ENCODE results near the gene SHANK1.
A peak's percentile ranks its signal among the peaks of the same experiment; 100 is the strongest.

The SHANK1 gene

DNA sequence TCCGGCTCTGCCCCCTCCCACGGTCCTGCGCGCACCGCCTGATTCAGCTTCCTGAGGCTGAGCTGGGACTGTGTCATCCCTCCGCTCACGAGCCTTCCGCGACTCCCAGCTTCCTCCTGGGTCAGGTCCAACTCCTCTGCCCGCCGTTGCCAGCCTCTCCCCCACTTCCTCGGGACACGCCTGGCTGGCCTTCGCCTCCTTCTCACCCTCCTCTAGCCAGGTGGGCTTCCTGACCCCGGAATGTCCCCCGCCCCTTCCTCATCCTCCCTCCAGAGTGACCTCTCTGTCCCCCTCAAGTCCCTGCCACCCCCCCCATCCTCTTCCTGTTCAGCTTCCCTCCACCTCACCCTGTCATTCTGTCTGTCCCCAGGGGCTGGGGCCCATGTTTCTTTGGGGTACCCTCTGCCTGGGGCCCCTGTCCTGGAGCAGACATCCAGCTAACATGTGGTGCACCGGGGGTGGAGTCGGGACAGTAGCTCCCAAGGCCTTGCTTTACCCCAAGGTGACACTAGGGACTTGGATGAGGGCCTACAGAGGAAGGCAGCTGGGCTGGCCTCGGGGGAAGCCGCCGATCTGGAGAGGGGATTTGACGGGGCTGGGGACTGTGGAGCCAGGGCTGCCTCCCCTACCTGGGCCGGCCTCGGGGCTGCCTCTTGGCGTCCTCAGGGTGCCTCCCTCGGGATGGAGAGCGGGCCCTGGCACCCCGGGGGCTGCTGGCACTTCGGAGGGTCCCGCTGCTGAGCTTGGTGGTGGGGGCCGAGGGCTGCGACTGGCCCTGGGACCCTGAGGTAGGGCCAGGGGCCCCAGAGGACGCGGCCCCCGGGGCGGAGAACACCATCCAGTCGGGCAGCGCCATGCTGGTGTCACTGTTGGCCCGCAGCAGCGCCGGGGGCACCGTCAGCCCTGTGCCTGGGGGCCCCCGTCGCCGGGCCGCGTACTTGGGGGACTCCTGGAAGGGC is 16.5 kb downstream of the SHANK1 start:
- TF ChIP-seq, protein P1, sequence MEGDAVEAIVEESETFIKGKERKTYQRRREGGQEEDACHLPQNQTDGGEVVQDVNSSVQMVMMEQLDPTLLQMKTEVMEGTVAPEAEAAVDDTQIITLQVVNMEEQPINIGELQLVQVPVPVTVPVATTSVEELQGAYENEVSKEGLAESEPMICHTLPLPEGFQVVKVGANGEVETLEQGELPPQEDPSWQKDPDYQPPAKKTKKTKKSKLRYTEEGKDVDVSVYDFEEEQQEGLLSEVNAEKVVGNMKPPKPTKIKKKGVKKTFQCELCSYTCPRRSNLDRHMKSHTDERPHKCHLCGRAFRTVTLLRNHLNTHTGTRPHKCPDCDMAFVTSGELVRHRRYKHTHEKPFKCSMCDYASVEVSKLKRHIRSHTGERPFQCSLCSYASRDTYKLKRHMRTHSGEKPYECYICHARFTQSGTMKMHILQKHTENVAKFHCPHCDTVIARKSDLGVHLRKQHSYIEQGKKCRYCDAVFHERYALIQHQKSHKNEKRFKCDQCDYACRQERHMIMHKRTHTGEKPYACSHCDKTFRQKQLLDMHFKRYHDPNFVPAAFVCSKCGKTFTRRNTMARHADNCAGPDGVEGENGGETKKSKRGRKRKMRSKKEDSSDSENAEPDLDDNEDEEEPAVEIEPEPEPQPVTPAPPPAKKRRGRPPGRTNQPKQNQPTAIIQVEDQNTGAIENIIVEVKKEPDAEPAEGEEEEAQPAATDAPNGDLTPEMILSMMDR (IDR thresholded peaks at IDR 0.05; ENCODE audit: low read depth, low read length) = peak; percentile 5; the same call in 1 of the 2 replicates
- Histone ChIP-seq H3K4me3 (ENCODE audit: low read depth, low read length) (peak overlapping the region; percentile 40), H3K4me1 (peaks cover 5% of the 10 kb centered on the region; the same call in 1 of the 2 replicates), H3K27me3 (peaks cover 31% of the 10 kb centered on the region), H3K9me3 (no peaks in the 10 kb centered on the region), H3K36me3 (no peaks in the 10 kb centered on the region)
- peak; percentile 58 for DNase-seq

DNA sequence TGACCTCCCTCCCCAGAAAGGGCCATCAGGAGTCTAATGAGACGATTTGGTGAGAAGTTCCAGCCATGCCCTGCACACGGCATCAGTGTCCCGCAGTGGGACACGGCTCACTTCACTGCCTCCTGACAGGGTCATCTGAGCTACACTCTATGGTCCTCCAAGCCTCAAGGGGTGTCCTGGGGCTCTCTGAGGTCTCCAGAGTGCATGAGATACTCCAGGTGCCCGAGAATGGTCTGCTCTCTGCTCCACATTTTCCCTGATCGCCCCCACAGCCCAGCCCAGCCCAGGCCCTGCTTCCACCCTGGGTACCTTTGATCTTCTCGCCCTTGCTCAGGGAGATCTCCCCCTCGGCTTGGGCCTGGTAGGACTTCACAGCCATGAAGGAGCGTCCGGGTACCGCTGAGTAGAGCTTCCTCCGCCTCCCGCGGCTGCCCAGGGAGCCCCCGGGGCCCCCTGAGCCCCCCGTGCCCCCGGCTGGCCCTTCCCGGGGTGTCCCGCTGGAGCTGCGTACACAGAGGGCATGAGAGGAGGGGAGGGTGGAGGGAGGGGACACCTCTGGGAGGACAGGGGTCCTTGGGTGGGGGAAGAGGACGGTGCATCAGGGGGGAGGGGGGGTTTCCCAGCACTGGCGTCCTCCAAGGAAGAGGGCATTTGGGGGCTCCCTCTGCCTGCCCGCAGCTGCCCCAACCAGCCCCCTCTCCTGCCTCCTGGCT is 17.3 kb downstream of the SHANK1 start:
- H3K4me3 ChIP-seq (ENCODE audit: low read depth, low read length) = no peak overlapping the region; the same call in 1 of the 2 replicates
- H3K27me3 ChIP-seq = peaks cover 31% of the 10 kb centered on the region
- peaks cover 5% of the 10 kb centered on the region; the same call in 1 of the 2 replicates for H3K4me1 ChIP-seq
- DNase-seq = no peak
- H3K36me3 ChIP-seq = no peaks in the 10 kb centered on the region
- H3K9me3 ChIP-seq = no peaks in the 10 kb centered on the region
- TF ChIP-seq, protein P1 (IDR thresholded peaks at IDR 0.05; ENCODE audit: low read depth, low read length) = no peak

DNA sequence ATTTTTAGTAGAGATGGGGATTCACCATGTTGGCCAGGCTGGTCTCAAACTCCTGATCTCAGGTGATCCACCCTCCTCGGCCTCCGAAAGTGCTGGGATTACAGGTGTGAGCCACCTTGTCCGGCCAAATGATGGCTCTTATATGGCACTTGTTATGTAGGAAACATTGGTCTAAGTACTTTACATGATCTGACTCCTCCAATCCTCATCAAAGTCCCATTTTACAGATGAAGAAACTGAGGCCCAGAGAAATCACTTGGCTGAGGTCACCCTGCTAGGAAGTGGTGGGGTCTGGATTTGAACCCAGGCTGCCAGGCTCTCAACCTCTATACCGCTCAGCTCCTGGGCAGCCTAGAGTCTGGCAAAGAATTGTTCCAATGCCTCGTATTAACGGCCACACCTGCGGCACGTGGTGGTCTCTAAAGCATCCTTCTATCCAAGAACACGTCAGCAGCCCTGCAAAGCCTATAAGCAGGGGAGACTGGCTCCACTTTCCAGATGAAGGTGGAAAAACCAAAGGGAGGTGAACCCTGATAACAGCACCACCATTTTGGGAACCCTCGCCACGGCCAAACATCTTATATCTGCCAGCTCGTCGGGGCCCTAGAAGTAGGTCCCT is 18.1 kb downstream of the SHANK1 start:
- no peak overlapping the region for H3K4me3 ChIP-seq (ENCODE audit: low read depth, low read length)
- no peak for DNase-seq
- H3K9me3 ChIP-seq = no peaks in the 10 kb centered on the region
- no peaks in the 10 kb centered on the region for H3K36me3 ChIP-seq
- TF ChIP-seq, protein P1 (IDR thresholded peaks at IDR 0.05; ENCODE audit: low read depth, low read length) = no peak
- H3K4me1 ChIP-seq = peaks cover 5% of the 10 kb centered on the region; the same call in 1 of the 2 replicates
- H3K27me3 ChIP-seq = peaks cover 31% of the 10 kb centered on the region

DNA sequence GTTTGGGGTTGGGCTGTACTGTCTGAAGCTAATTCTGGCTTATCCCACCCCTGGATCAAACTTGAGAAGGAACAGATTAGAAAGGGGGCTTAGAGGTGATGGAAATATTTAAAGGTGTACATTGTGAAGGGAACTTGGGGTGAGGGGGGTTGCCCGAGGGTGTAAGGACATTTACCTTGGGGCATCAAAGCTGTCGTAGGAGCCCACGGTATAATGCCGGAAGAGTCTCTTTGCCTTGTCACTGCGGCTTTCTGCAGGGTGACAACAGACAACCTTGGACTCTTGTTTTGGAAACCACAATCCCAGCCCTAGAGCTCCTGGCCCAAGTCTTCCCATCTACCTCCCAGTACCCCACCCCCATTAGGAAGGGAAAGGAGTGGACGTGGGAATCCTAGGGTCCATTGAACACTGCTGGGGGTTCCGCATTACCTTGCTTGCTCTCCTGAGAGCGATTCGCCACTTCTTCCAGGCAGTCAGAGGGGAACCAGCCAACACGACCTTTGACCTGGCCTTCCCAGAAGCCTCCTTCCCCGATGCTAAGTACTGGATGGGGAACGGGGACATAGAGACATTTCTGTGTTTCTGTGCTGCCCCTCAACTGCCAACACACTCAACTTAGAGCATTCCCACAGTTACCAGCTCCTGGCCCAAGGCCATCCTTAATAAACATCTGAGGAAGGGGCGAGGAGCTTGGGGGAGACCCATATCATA is 22.0 kb downstream of the SHANK1 start:
- Histone ChIP-seq H3K9me3 (no peaks in the 10 kb centered on the region), H3K4me3 (ENCODE audit: low read depth, low read length) (no peak overlapping the region), H3K4me1 (peaks cover 3% of the 10 kb centered on the region), H3K36me3 (no peaks in the 10 kb centered on the region), H3K27me3 (peaks cover 4% of the 10 kb centered on the region; the same call in 1 of the 2 replicates)
- DNase-seq = no peak
- TF ChIP-seq, protein P1 (IDR thresholded peaks at IDR 0.05; ENCODE audit: low read depth, low read length) = no peak

DNA sequence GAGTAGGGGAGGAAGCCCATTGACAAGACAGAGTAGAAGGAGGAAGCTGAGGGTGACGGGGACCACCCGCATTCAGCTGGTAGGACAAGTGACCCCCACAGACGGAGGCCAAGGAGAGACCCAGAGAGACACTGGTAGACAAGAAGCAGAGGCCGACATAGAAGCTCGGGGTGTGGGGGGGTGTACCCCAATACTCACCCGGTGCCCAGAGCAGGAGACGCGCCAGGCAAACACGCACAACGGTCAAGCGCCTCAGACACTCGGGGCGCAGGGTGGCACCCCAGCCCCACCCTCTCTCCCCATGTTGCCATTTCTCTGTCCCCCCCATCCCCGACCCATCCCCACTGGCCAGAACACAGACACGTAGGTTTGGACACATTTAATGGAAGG is 23.5 kb downstream of the SHANK1 start:
- Histone ChIP-seq H3K4me3 (ENCODE audit: low read depth, low read length) (peak overlapping the region; percentile 73), H3K9me3 (no peaks in the 10 kb centered on the region), H3K4me1 (peaks cover 3% of the 10 kb centered on the region), H3K36me3 (no peaks in the 10 kb centered on the region), H3K27me3 (no peaks in the 10 kb centered on the region)
- no peak for DNase-seq
- TF ChIP-seq, protein P1 (IDR thresholded peaks at IDR 0.05; ENCODE audit: low read depth, low read length) = no peak

All from BE2C (cell line).